Neuronal stem cell (in vitro differentiated cells): ENCODE results near the gene MLST8.

ENCODE experiments used
- DNase-seq: peaks from one replicate; pipeline ENCODE4 v3.0.0-alpha.2; 2013; ENCODE audit warnings: low spot score
- H2AFZ ChIP-seq: one replicate; pipeline ENCODE4 v1.6.1; 2013; ENCODE audit warnings: mild to moderate bottlenecking, low read length, inconsistent platforms
- H2AK5ac ChIP-seq: 2 replicates; pipeline ENCODE4 v1.6.1; 2013; ENCODE audit warnings: low read depth, mild to moderate bottlenecking, inconsistent platforms, low read length, moderate library complexity, mixed read lengths
- H2BK120ac ChIP-seq: 2 replicates; pipeline ENCODE4 v1.6.1; 2013; ENCODE audit warnings: low read depth, mild to moderate bottlenecking, inconsistent platforms, low read length, moderate library complexity, mixed read lengths
- H2BK12ac ChIP-seq: one replicate; pipeline ENCODE4 v1.6.1; 2013; ENCODE audit warnings: low read length, inconsistent platforms
- H2BK15ac ChIP-seq: 2 replicates; pipeline ENCODE4 v1.6.1; 2013; ENCODE audit warnings: mild to moderate bottlenecking, low read length, inconsistent platforms, mixed read lengths
- H2BK5ac ChIP-seq: one replicate; pipeline ENCODE4 v1.6.1; 2013; ENCODE audit warnings: inconsistent platforms, mild to moderate bottlenecking, low read length, moderate library complexity
- H3K14ac ChIP-seq: one replicate; pipeline ENCODE4 v1.6.1; 2013; ENCODE audit warnings: low read length, inconsistent platforms
- H3K18ac ChIP-seq: 2 replicates; pipeline ENCODE4 v1.6.1; 2013; ENCODE audit warnings: low read length, inconsistent platforms
- H3K23ac ChIP-seq: 2 replicates; pipeline ENCODE4 v1.6.1; 2013; ENCODE audit warnings: low read depth, mild to moderate bottlenecking, mixed read lengths, low read length, inconsistent platforms; ENCODE audit not compliant: poor library complexity
- H3K27ac ChIP-seq: replicated peaks from 3 replicates; pipeline ENCODE4 v1.5.1; 2013; ENCODE audit warnings: low read length, inconsistent platforms
- H3K27me3 ChIP-seq, 3 experiments: 2 replicates each; pipeline ENCODE4 v1.6.1; 2013; ENCODE audit warnings: low read length in 3 of 3, mild to moderate bottlenecking in 2 of 3, inconsistent platforms in 1 of 3, low read depth in 1 of 3, mixed read lengths in 1 of 3, moderate library complexity in 1 of 3; ENCODE audit not compliant: control insufficient read depth in 3 of 3, insufficient read depth in 3 of 3
- H3K36me3 ChIP-seq, 2 donors: replicated peaks in 1 of 2; 2 replicates each; pipeline ENCODE4 v1.6.1; 2013; ENCODE audit warnings: low read length in 2 of 2; ENCODE audit not compliant: control insufficient read depth in 2 of 2, insufficient read depth in 2 of 2
- H3K4ac ChIP-seq: 2 replicates; pipeline ENCODE4 v1.6.1; 2013; ENCODE audit warnings: inconsistent platforms, mild to moderate bottlenecking, low read length, moderate library complexity
- H3K4me1 ChIP-seq, 2 donors: 1 replicate in 1 of 2; 2 replicates in 1 of 2; pipeline ENCODE4 v1.6.1; 2013; ENCODE audit warnings: low read length in 2 of 2, low read depth in 1 of 2; ENCODE audit not compliant: control insufficient read depth in 2 of 2, insufficient read depth in 1 of 2
- H3K4me2 ChIP-seq: one replicate; pipeline ENCODE4 v1.6.1; 2013; ENCODE audit warnings: mild to moderate bottlenecking, low read length, inconsistent platforms; ENCODE audit not compliant: insufficient read depth, poor library complexity, severe bottlenecking
- H3K4me3 ChIP-seq, 2 donors: 2 replicates each; pipeline ENCODE4 v1.5.1; 2013; ENCODE audit warnings: low read length in 2 of 2, mild to moderate bottlenecking in 2 of 2, inconsistent platforms in 1 of 2, moderate library complexity in 1 of 2
- H3K79me1 ChIP-seq: one replicate; pipeline ENCODE4 v1.6.1; 2013; ENCODE audit warnings: low read depth, mild to moderate bottlenecking, inconsistent platforms, low read length, moderate library complexity
- H3K9ac ChIP-seq: one replicate; pipeline ENCODE4 v1.6.1; 2013; ENCODE audit warnings: mild to moderate bottlenecking, low read depth, low read length, inconsistent platforms; ENCODE audit not compliant: poor library complexity
- H3K9me3 ChIP-seq, 2 donors: replicated peaks in 1 of 2; 2 replicates each; pipeline versions ENCODE3 to v1.6.1; 2013; ENCODE audit warnings: low read length in 2 of 2, mild to moderate bottlenecking in 2 of 2, inconsistent platforms in 1 of 2, low read depth in 1 of 2, mixed read lengths in 1 of 2, moderate library complexity in 1 of 2; ENCODE audit not compliant: control insufficient read depth in 2 of 2, insufficient read depth in 1 of 2
- H4K8ac ChIP-seq: one replicate; pipeline ENCODE4 v1.6.1; 2013; ENCODE audit warnings: low read depth, mild to moderate bottlenecking, inconsistent platforms, low read length, moderate library complexity
- H4K91ac ChIP-seq: one replicate; pipeline ENCODE4 v1.6.1; 2013; ENCODE audit warnings: low read length, low read depth, mild to moderate bottlenecking, inconsistent platforms; ENCODE audit not compliant: poor library complexity
- WGBS, 2 donors: extraction: QIAGEN DNeasy Blood & Tissue Kit; methylation state at CpG; one replicate each; pipeline ENCODE4 v1.1.7; 2013; ENCODE audit warnings: missing lambda C conversion rate in 2 of 2, mixed read lengths in 1 of 2; ENCODE audit not compliant: insufficient read length in 2 of 2, insufficient replicate concordance in 1 of 2; ENCODE audit errors: extremely low coverage in 2 of 2; 5-methylcytosine and 5-hydroxymethylcytosine counted together

The MLST8 gene

GRCh38 chr16:2171601-2172178, 33.6 kb upstream of the MLST8 start:
- Histone ChIP-seq H2AK5ac (no peak overlapping the region), H3K9me3 (no peaks in the 10 kb centered on the region), H3K27me3 (no peaks in the 10 kb centered on the region), H2BK120ac (no peak overlapping the region), H3K36me3 (peaks cover 34 to 88% of the 10 kb centered on the region in 2 donors), H3K79me1 (peaks cover 7% of the 10 kb centered on the region), H2BK15ac (no peak overlapping the region), H3K23ac (no peak overlapping the region), H3K14ac (no peak overlapping the region), H3K27ac (no peak overlapping the region), H3K9ac (no peak overlapping the region), H3K18ac (peak overlapping the region; percentile 48), H3K4me2 (no peak overlapping the region), H3K4me1 (no peaks in the 10 kb centered on the region), H4K91ac (no peak overlapping the region), H2BK5ac (no peak overlapping the region), H3K4ac (no peak overlapping the region), H3K4me3 (peak overlapping the region in 1 of 2 donors; percentile 35), H2AFZ (no peak overlapping the region), H4K8ac (peak overlapping the region; percentile 82), H2BK12ac (no peak overlapping the region)
- no peak for DNase-seq
- no CpG with 5 or more reads among the region's 28 CpGs for WGBS, 2 donors

GRCh38 chr16:2172688-2173335, 32.4 kb upstream of the MLST8 start:
- WGBS, 2 donors = no CpG with 5 or more reads among the region's 29 CpGs
- Histone ChIP-seq H2BK15ac (no peak overlapping the region), H3K4me3 (no peak overlapping the region), H3K4ac (no peak overlapping the region), H3K9ac (no peak overlapping the region), H4K8ac (no peak overlapping the region), H3K27me3 (no peaks in the 10 kb centered on the region), H3K27ac (no peak overlapping the region), H3K79me1 (peaks cover 7% of the 10 kb centered on the region), H3K4me2 (no peak overlapping the region), H3K9me3 (no peaks in the 10 kb centered on the region), H3K36me3 (peaks cover 31 to 89% of the 10 kb centered on the region in 2 donors), H3K23ac (no peak overlapping the region), H2BK5ac (no peak overlapping the region), H2AK5ac (no peak overlapping the region), H3K14ac (no peak overlapping the region), H4K91ac (no peak overlapping the region), H2AFZ (no peak overlapping the region), H3K4me1 (no peaks in the 10 kb centered on the region), H2BK12ac (no peak overlapping the region), H2BK120ac (no peak overlapping the region), H3K18ac (no peak overlapping the region)
- DNase-seq = no peak

- H3K4me3 ChIP-seq = no peak overlapping the region
- peaks cover 7% of the 10 kb centered on the region for H3K79me1 ChIP-seq
- H2BK15ac ChIP-seq = no peak overlapping the region
- DNase-seq = no peak
- H3K14ac ChIP-seq = no peak overlapping the region
- H3K4ac ChIP-seq = no peak overlapping the region
- no peak overlapping the region for H4K8ac ChIP-seq
- H4K91ac ChIP-seq = no peak overlapping the region
- no peak overlapping the region for H3K18ac ChIP-seq
- H3K9me3 ChIP-seq = no peaks in the 10 kb centered on the region
- no peak overlapping the region for H3K27ac ChIP-seq
- no peak overlapping the region for H2BK120ac ChIP-seq
- no peak overlapping the region for H3K9ac ChIP-seq
- no peaks in the 10 kb centered on the region for H3K4me1 ChIP-seq
- H3K27me3 ChIP-seq = no peaks in the 10 kb centered on the region
- H2AK5ac ChIP-seq = no peak overlapping the region
- H3K36me3 ChIP-seq = peaks cover 28 to 86% of the 10 kb centered on the region in 2 donors
- no peak overlapping the region for H3K23ac ChIP-seq
- H3K4me2 ChIP-seq = no peak overlapping the region
- H2BK12ac ChIP-seq = no peak overlapping the region
- H2BK5ac ChIP-seq = no peak overlapping the region
- H2AFZ ChIP-seq = no peak overlapping the region
- WGBS, 2 donors = no CpG with 5 or more reads among the region's 14 CpGs
Measured at GRCh38 chr16:2173366-2173765, 31.9 kb upstream of the MLST8 start.

GRCh38 chr16:2173916-2174315, 31.3 kb upstream of the MLST8 start:
- Histone ChIP-seq H3K9me3 (no peaks in the 10 kb centered on the region), H3K4me2 (no peak overlapping the region), H2BK120ac (no peak overlapping the region), H2BK5ac (no peak overlapping the region), H2AFZ (no peak overlapping the region), H4K91ac (no peak overlapping the region), H3K4ac (no peak overlapping the region), H3K18ac (no peak overlapping the region), H3K9ac (no peak overlapping the region), H2BK15ac (no peak overlapping the region), H3K27me3 (no peaks in the 10 kb centered on the region), H2BK12ac (no peak overlapping the region), H3K36me3 (peaks cover 28 to 82% of the 10 kb centered on the region in 2 donors), H3K4me1 (no peaks in the 10 kb centered on the region), H3K23ac (no peak overlapping the region), H2AK5ac (no peak overlapping the region), H4K8ac (no peak overlapping the region), H3K14ac (no peak overlapping the region), H3K27ac (no peak overlapping the region), H3K79me1 (peaks cover 7% of the 10 kb centered on the region), H3K4me3 (no peak overlapping the region)
- WGBS, 2 donors = no CpG with 5 or more reads among the region's 4 CpGs
- DNase-seq = no peak
